Tibial artery (tissue), 4 donors: ENCODE data around the gene ANKRD13C.

Experiments
- DNase-seq, 2 donors: peaks; one replicate each; pipeline ENCODE4 v3.0.0-alpha.2; 2019
- H3K27ac ChIP-seq, 2 donors: fragments of 200-600 bp; sonication (generic) in 1 of 2; 1 replicate in 1 of 2; 2 replicates in 1 of 2; pipeline ENCODE4 v1.5.1; 2018 to 2019; ENCODE audit warnings: mild to moderate bottlenecking in 1 of 2
- H3K27me3 ChIP-seq, 2 donors: fragments of 200-600 bp; sonication (generic) in 1 of 2; one replicate each; pipeline versions ENCODE4 v1.5.1 to v1.6.0; 2016 to 2019
- H3K36me3 ChIP-seq, 3 donors: fragments of 200-600 bp; sonication (generic) in 2 of 3; one replicate each; pipeline ENCODE4 v1.5.1; 2016 to 2019; ENCODE audit warnings: mild to moderate bottlenecking in 2 of 3
- H3K4me1 ChIP-seq, 4 donors: fragments of 200-600 bp; sonication (generic) in 2 of 4; 1 replicate in 3 of 4; 2 replicates in 1 of 4; pipeline ENCODE4 v1.5.1; 2016 to 2019
- H3K4me3 ChIP-seq, 2 donors: fragments of 200-600 bp; sonication (generic) in 1 of 2; 1 replicate in 1 of 2; 2 replicates in 1 of 2; pipeline ENCODE4 v1.5.1; 2018 to 2019; ENCODE audit warnings: mild to moderate bottlenecking in 2 of 2
- H3K9me3 ChIP-seq, 3 donors: fragments of 200-600 bp; sonication (generic) in 1 of 3; one replicate each; pipeline ENCODE4 v1.5.1; 2016 to 2019
- intact Hi-C: fragments of 100-400 bp; cut with DNase I; formaldehyde crosslinking; loops from one replicate; pipeline ENCODE4 v1.15.0; 2023; ENCODE audit warnings: low total_unique reads
- TF ChIP-seq, protein P1 (sequence below), 2 experiments: fragments of 200-600 bp in 1 of 2; fragments of 450-650 bp in 1 of 2; IDR thresholded peaks; one replicate each; pipeline ENCODE4 v1.5.1; 2017 to 2019; ENCODE audit warnings: antibody characterized with exemption in 2 of 2, mild to moderate bottlenecking in 1 of 2, moderate library complexity in 1 of 2

Gene ANKRD13C

DNA sequence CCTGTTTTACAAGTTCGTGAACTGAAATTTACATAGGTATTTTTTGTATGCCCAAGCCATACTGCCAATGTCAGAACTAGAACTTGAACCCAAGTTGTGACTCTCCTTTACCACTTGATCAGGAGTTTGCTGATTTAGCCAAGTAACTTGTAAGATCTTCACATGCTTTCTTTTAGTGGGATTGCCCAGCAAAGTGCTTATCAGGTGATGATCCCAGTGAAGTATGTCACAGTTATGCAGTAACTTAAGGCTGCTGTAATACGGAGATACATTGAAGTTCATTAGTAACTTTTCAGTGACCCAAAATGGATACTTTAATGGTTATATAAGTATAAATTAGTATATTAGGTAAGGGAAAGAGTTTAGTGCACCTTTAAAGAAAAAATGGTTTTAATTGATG is 129.6 kb downstream of the ANKRD13C start:
- H3K27me3 ChIP-seq = no peaks in the 10 kb centered on the region
- intact Hi-C loops = loop anchor here (10.0 kb wide), 2 partner anchors 120 to 190 kb away; partner anchors contain the start of gene CTH
- H3K4me1 ChIP-seq = peaks cover 0 to 80% (median 32%) of the 10 kb centered on the region in 4 donors
- no peak overlapping the region for H3K27ac ChIP-seq
- H3K9me3 ChIP-seq = no peaks in the 10 kb centered on the region
- H3K4me3 ChIP-seq = no peak overlapping the region
- DNase-seq = no peak
- TF ChIP-seq, protein P1, sequence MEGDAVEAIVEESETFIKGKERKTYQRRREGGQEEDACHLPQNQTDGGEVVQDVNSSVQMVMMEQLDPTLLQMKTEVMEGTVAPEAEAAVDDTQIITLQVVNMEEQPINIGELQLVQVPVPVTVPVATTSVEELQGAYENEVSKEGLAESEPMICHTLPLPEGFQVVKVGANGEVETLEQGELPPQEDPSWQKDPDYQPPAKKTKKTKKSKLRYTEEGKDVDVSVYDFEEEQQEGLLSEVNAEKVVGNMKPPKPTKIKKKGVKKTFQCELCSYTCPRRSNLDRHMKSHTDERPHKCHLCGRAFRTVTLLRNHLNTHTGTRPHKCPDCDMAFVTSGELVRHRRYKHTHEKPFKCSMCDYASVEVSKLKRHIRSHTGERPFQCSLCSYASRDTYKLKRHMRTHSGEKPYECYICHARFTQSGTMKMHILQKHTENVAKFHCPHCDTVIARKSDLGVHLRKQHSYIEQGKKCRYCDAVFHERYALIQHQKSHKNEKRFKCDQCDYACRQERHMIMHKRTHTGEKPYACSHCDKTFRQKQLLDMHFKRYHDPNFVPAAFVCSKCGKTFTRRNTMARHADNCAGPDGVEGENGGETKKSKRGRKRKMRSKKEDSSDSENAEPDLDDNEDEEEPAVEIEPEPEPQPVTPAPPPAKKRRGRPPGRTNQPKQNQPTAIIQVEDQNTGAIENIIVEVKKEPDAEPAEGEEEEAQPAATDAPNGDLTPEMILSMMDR (IDR thresholded peaks at IDR 0.05) = no peak
- H3K36me3 ChIP-seq = peaks cover 12 to 38% (median 23%) of the 10 kb centered on the region in 3 donors

DNA sequence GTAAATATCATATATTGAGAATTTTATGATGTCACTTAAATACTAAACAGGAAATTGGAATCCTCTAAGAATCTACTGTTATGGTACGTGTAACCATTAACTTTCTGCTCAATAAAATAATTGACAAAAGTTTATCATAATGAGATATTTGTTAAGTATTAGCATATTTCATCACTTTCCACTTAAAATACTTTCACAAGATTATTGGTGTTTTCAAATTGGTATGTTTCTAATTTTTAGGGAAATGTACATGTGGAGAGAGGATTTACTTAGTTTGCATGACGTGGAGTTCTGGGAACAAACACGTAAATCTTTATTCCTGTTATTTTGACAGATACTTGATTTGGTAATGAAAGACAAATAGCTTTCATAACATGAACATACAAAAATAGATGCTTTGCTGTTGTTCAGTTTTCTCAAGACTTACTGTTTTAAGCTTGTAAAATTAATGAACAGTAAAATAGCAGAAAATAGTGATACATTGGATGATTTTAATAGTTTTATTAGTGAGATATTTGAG is 131.7 kb downstream of the ANKRD13C start:
- Histone ChIP-seq H3K9me3 (no peaks in the 10 kb centered on the region), H3K36me3 (peaks cover 3 to 22% (median 7%) of the 10 kb centered on the region in 3 donors), H3K4me1 (peaks cover 0 to 63% (median 30%) of the 10 kb centered on the region in 4 donors), H3K27me3 (no peaks in the 10 kb centered on the region), H3K4me3 (peak overlapping the region; percentile 74 to 81), H3K27ac (peak overlapping the region; percentile 93 to 98)
- no peak for DNase-seq
- TF ChIP-seq, protein P1 (IDR thresholded peaks at IDR 0.05) = no peak
- intact Hi-C loops = loop anchor here (10.0 kb wide), 2 partner anchors 122 to 192 kb away; partner anchors contain the start of gene CTH

DNA sequence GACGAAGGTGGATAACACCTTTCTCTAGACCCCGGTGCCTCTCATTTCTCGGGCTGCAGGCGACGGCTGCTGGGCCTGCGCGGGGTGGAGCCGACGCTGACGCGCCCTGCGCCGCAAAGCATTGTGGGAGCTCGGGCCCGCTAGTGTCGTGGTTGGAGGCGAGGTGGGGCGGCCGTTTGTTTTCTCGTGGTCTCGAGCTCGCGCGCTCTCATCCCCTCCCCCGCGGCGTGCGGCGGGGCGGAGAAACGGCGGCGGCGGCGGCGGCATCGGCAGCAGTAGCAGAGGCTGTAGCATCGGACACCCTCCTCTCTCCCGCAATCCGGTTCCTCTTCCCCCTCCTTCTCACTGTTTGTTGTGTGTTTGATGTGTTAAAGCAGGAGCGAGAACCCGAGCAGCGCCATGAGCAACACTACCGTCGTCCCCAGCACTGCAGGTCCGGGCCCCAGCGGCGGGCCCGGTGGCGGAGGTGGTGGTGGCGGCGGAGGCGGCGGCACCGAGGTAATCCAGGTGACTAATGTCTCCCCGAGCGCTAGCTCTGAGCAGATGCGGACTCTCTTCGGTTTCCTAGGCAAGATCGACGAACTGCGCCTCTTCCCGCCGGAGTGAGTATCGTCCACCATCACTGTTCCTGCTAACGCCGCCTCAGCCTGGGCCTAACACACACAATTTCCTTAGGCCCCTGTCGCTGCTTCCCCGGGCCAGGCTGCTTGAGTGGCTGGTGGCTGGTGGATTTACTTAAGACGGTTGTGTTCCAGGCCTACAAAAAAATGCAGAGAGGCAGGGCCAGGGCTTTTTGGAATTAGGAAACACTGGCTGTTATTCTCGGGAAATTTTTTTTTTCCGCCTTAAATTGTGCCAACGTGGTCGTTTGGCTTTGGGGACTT is 133.0 kb downstream of the ANKRD13C start, which contains the start of gene SRSF11:
Gene SRSF11, plus strand, starts transcription at position 143 of the 884 bp plus-strand sequence. Its CDS starts 257 bp downstream, at position 400.
- H3K36me3 ChIP-seq = peaks cover 3 to 24% (median 7%) of the 10 kb centered on the region in 3 donors
- peak; percentile 96 to 98 for DNase-seq
- intact Hi-C loops = loop anchor here (10.0 kb wide), 2 partner anchors 123 to 193 kb away; partner anchors contain the start of gene CTH

DNA sequence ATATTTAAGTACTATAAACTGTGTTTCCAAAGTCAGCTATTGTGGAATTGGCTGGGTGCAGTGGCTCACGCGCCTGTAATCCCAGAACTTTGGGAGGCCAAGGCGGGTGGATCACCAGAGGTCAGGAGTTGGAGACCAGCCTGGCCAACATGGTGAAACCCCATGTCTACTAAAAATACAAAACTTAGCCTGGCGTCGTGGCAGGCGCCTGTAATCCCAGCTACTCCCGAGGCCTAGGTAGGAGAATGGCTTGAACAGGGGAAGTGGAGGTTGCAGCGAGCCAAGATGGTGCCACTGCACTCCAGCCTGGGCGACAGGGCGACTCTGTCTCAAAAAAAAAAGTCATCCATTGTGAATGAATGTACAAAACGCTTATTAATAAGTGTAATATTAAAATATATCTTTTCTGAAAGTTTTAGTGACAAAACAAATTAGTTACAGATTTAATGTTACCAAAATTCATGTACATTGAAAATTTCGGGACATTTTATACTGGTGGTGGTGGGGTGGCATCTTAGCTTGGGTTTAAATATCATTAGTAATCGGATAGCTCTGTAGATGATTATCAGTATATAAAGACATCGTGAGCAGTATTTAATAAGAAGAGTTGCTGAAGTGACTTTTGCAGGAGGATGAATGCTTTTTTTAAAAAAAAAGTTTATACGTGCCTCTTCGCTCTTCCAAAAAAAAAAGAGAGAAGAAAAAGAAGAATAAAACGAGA is 133.8 kb downstream of the ANKRD13C start:
- TF ChIP-seq, protein P1 (IDR thresholded peaks at IDR 0.05) = no peak
- Histone ChIP-seq H3K4me1 (peaks cover 0 to 44% (median 28%) of the 10 kb centered on the region in 4 donors), H3K27me3 (no peaks in the 10 kb centered on the region), H3K27ac (peak overlapping the region; percentile 93 to 98), H3K36me3 (peaks cover 3 to 27% (median 10%) of the 10 kb centered on the region in 3 donors), H3K4me3 (peak overlapping the region; percentile 74 to 81), H3K9me3 (no peaks in the 10 kb centered on the region)
- DNase-seq = no peak
- intact Hi-C loops = loop anchor here (10.0 kb wide), 2 partner anchors 124 to 194 kb away; partner anchors contain the start of gene CTH

More for the DNA sequence above, 133.0 kb downstream of the ANKRD13C start, which contains the start of gene SRSF11:
- H3K4me3 ChIP-seq = peak within 1 kb of the TSS; percentile 74 to 81
- no peaks in the 10 kb centered on the region for H3K9me3 ChIP-seq
- no peaks in the 10 kb centered on the region for H3K27me3 ChIP-seq
- H3K4me1 ChIP-seq = peaks cover 0 to 50% (median 28%) of the 10 kb centered on the region in 4 donors
- TF ChIP-seq, protein P1 (IDR thresholded peaks at IDR 0.05) = peak in 1 of 2 experiments; percentile 18
- peak within 1 kb of the TSS; percentile 93 to 98 for H3K27ac ChIP-seq

DNA sequence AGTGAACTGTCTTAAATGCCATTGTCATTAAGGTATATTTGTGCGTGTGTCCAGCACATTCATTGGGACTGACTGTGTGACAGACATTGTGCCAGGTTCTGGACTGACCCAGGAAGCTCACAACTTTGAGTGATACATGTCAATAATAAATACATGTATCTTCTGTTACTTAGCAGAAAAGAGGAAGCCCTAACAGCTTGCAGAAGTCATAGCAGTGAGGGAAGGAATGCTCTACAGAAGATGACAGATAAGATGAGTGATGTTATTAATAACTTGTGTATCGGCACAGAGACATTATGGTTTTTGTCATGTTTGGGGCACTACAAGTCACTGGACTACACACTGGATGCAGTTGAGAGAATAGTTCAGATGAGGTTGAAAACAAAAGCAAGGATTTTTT is 134.5 kb downstream of the ANKRD13C start:
- Histone ChIP-seq H3K27ac (peak overlapping the region in 1 of 2 donors; percentile 93), H3K27me3 (no peaks in the 10 kb centered on the region), H3K36me3 (peaks cover 3 to 22% (median 12%) of the 10 kb centered on the region in 3 donors), H3K9me3 (no peaks in the 10 kb centered on the region), H3K4me1 (peaks cover 0 to 37% (median 28%) of the 10 kb centered on the region in 4 donors), H3K4me3 (no peak overlapping the region)
- intact Hi-C loops = loop anchor here (10.0 kb wide), 2 partner anchors 125 to 195 kb away; partner anchors contain the start of gene CTH
- TF ChIP-seq, protein P1 (IDR thresholded peaks at IDR 0.05) = no peak
- DNase-seq = no peak
